Stomach (tissue), 9 donors: ENCODE measurements around the gene RAMP1. TPM values are rescaled to one million over a fixed set of nuclear protein-coding genes. Genes with fewer than 3 reads are reported as not detected.
A peak's percentile ranks its signal among the peaks of the same experiment; 100 is the strongest.

ENCODE experiments used
- DNase-seq, 2 donors: peaks; one replicate each; pipeline versions ENCODE4 v3.0.0 to v3.0.0-alpha.2; 2013 to 2019
- H3K27ac ChIP-seq, 5 donors: fragments of 200-600 bp in 4 of 5; sonication (generic) in 4 of 5; one replicate each; pipeline ENCODE4 v1.5.1; 2013 to 2019; ENCODE audit warnings: mild to moderate bottlenecking in 1 of 5, moderate library complexity in 1 of 5
- H3K27me3 ChIP-seq, 3 donors: fragments of 200-600 bp; sonication (generic); one replicate each; pipeline ENCODE4 v1.5.1; 2017 to 2019; ENCODE audit warnings: mixed run types in 1 of 3
- H3K36me3 ChIP-seq, 4 donors: fragments of 200-600 bp; sonication (generic); 1 replicate in 3 of 4; 2 replicates in 1 of 4; pipeline ENCODE4 v1.5.1; 2016 to 2019
- H3K4me1 ChIP-seq, 4 donors: fragments of 200-600 bp; sonication (generic); one replicate each; pipeline ENCODE4 v1.5.1; 2016 to 2019
- H3K4me3 ChIP-seq, 4 donors: fragments of 200-600 bp; sonication (generic) in 3 of 4; one replicate each; pipeline ENCODE4 v1.5.1; 2016 to 2019; ENCODE audit warnings: mild to moderate bottlenecking in 1 of 4
- H3K9me3 ChIP-seq, 4 donors: fragments of 200-600 bp; sonication (generic); one replicate each; pipeline ENCODE4 v1.5.1; 2016 to 2019
- EP300 ChIP-seq: sonication (generic); formaldehyde crosslinking; IDR thresholded peaks from one replicate; pipeline ENCODE4 v1.6.1; 2017; ENCODE audit warnings: antibody characterized with exemption
- POLR2A ChIP-seq, 4 donors: fragments of 450-650 bp; IDR thresholded peaks; one replicate each; pipeline ENCODE4 v1.6.1; 2016; ENCODE audit warnings: antibody characterized with exemption in 4 of 4, control low read depth in 2 of 4, mild to moderate bottlenecking in 1 of 4, moderate library complexity in 1 of 4
- POLR2AphosphoS5 ChIP-seq, 3 donors: sonication (generic); formaldehyde crosslinking; IDR thresholded peaks; one replicate each; pipeline ENCODE4 v1.6.1; 2016; ENCODE audit warnings: antibody characterized with exemption in 3 of 3
- WGBS, 5 donors: extraction: QIAGEN DNeasy Blood & Tissue Kit in 3 of 5; methylation state at CpG; one replicate each; pipeline versions ENCODE4 v1.1.5 to v1.1.7; 2013 to 2018; 5-methylcytosine and 5-hydroxymethylcytosine counted together
- intact Hi-C: fragments of 100-400 bp; cut with DNase I; formaldehyde crosslinking; loops from one replicate; pipeline ENCODE4 v1.15.1; 2023; ENCODE audit warnings: low total_unique reads
- polyA plus RNA-seq, 3 donors: library from polyadenylated mRNA; stranded (reverse); fragments of 200-250 nt; gene quantifications; one replicate each; pipeline ENCODE4 v1.2.3, GENCODE V29; 2013
- total RNA-seq, 5 donors: library from RNA; depleted of rRNA; stranded (reverse); fragments of >200 nt; gene quantifications; one replicate each; pipeline versions ENCODE4 v1.1.0 to v1.2.3, GENCODE V29; 2014 to 2016
- TF ChIP-seq, protein P1 (sequence below), 7 experiments: fragments of 450-650 bp in 4 of 7; fragments of 200-600 bp in 3 of 7; sonication (generic) in 3 of 7; IDR thresholded peaks; one replicate each; pipeline ENCODE4 v1.5.1; 2016 to 2019; ENCODE audit warnings: antibody characterized with exemption in 7 of 7, control low read depth in 2 of 7, mild to moderate bottlenecking in 1 of 7
- donor health status: healthy with polysubstance abuse.
- donor health status: Bipolar disorder and iron deficiency.
- donor health status: healthy.

Gene RAMP1
- total and polyA plus RNA-seq, 8 donors, result 0.87 to 113 (median 31.8) TPM

- DNase-seq, result no peak
- H3K4me3 ChIP-seq, result no peak overlapping the region
- no peaks in the 10 kb centered on the region for H3K27me3 ChIP-seq
- 83 to 92% (median 86%) methylated on average over 13 to 16 of the region's 16 CpGs for WGBS, 5 donors
- H3K27ac ChIP-seq, result peak overlapping the region in 3 of 5 donors; percentile 28 to 93 (median 78)
- TF ChIP-seq EP300 (no peak), POLR2A (IDR thresholded peaks at IDR 0.05) (no peak), POLR2AphosphoS5 (IDR thresholded peaks at IDR 0.05) (no peak)
- TF ChIP-seq, protein P1, sequence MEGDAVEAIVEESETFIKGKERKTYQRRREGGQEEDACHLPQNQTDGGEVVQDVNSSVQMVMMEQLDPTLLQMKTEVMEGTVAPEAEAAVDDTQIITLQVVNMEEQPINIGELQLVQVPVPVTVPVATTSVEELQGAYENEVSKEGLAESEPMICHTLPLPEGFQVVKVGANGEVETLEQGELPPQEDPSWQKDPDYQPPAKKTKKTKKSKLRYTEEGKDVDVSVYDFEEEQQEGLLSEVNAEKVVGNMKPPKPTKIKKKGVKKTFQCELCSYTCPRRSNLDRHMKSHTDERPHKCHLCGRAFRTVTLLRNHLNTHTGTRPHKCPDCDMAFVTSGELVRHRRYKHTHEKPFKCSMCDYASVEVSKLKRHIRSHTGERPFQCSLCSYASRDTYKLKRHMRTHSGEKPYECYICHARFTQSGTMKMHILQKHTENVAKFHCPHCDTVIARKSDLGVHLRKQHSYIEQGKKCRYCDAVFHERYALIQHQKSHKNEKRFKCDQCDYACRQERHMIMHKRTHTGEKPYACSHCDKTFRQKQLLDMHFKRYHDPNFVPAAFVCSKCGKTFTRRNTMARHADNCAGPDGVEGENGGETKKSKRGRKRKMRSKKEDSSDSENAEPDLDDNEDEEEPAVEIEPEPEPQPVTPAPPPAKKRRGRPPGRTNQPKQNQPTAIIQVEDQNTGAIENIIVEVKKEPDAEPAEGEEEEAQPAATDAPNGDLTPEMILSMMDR (IDR thresholded peaks at IDR 0.05), result no peak
- H3K36me3 ChIP-seq, result peaks cover 0 to 10% (median 0%) of the 10 kb centered on the region in 4 donors
- peaks cover 0 to 65% (median 33%) of the 10 kb centered on the region in 4 donors for H3K4me1 ChIP-seq
- intact Hi-C loops, result no loop called here
- no peaks in the 10 kb centered on the region for H3K9me3 ChIP-seq
Measured at GRCh38 chr2:237875256-237876060, 16.0 kb downstream of the RAMP1 start.

GRCh38 chr2:237876061-237876526 lies 16.7 kb downstream of the RAMP1 start:
- DNase-seq, result peak in 1 of 2 donors; percentile 20
- 85 to 94% (median 88%) methylated on average over 12 to 14 of the region's 14 CpGs for WGBS, 5 donors
- peak overlapping the region in 2 of 5 donors; percentile 78 to 93 for H3K27ac ChIP-seq

DNA sequence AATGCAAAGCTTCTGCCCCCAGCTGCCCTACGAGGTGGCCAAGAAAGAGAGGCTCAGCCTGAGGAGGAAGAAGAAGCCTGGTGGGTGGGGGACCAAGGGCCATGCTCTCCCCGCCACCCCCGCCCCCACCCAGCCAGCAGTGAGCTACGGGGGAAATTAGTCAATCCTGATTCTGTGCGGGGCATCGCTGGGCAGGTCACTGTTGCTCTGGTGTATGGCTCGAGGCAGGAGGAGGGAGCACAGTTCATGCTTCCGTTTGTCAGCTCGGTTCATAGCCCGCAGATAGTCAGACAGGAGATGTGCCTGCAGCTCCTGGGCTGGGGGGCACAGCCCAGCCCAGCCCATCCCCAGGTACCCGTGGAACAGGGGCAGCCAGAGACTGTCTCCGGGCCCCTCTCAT lies 17.1 kb downstream of the RAMP1 start:
- Histone ChIP-seq H3K27ac (peak overlapping the region in 2 of 5 donors; percentile 78 to 93), H3K4me3 (no peak overlapping the region), H3K27me3 (no peaks in the 10 kb centered on the region), H3K9me3 (no peaks in the 10 kb centered on the region), H3K36me3 (peaks cover 0 to 10% (median 5%) of the 10 kb centered on the region in 4 donors), H3K4me1 (peaks cover 0 to 59% (median 32%) of the 10 kb centered on the region in 4 donors)
- TF ChIP-seq, protein P1 (IDR thresholded peaks at IDR 0.05), result no peak
- TF ChIP-seq EP300, result no peak
- no peak for TF ChIP-seq POLR2AphosphoS5 (IDR thresholded peaks at IDR 0.05)
- no peak for TF ChIP-seq POLR2A (IDR thresholded peaks at IDR 0.05)
- intact Hi-C loops, result no loop called here
- DNase-seq, result no peak
- 86 to 91% (median 89%) methylated on average over 6 to 12 of the region's 12 CpGs for WGBS, 5 donors

More at GRCh38 chr2:237876061-237876526, 16.7 kb downstream of the RAMP1 start:
- H3K36me3 ChIP-seq, result peaks cover 0 to 10% (median 3%) of the 10 kb centered on the region in 4 donors
- intact Hi-C loops, result no loop called here
- TF ChIP-seq, protein P1 (IDR thresholded peaks at IDR 0.05), result no peak
- TF ChIP-seq POLR2A (IDR thresholded peaks at IDR 0.05) (no peak), EP300 (no peak), POLR2AphosphoS5 (IDR thresholded peaks at IDR 0.05) (no peak)
- H3K4me1 ChIP-seq, result peaks cover 0 to 61% (median 33%) of the 10 kb centered on the region in 4 donors
- no peak overlapping the region for H3K4me3 ChIP-seq
- no peaks in the 10 kb centered on the region for H3K9me3 ChIP-seq
- no peaks in the 10 kb centered on the region for H3K27me3 ChIP-seq

- Histone ChIP-seq H3K4me1 (peaks cover 0 to 59% (median 29%) of the 10 kb centered on the region in 4 donors), H3K9me3 (no peaks in the 10 kb centered on the region), H3K36me3 (peaks cover 0 to 13% (median 5%) of the 10 kb centered on the region in 4 donors), H3K27me3 (no peaks in the 10 kb centered on the region), H3K4me3 (no peak overlapping the region), H3K27ac (peak overlapping the region in 2 of 5 donors; percentile 78 to 93)
- 90 to 96% (median 92%) methylated on average over 21 to 23 of the region's 23 CpGs for WGBS, 5 donors
- intact Hi-C loops, result no loop called here
- TF ChIP-seq, protein P1 (IDR thresholded peaks at IDR 0.05), result no peak
- TF ChIP-seq POLR2A (IDR thresholded peaks at IDR 0.05) (no peak), POLR2AphosphoS5 (IDR thresholded peaks at IDR 0.05) (no peak), EP300 (no peak)
- no peak for DNase-seq
Measured at GRCh38 chr2:237876951-237877491, 17.6 kb downstream of the RAMP1 start.
